Choroid plexus epithelial cell (primary cell): ENCODE measurements around the gene TSPAN31.

Source experiments
- DNase-seq: peaks from one replicate; pipeline ENCODE4 v3.0.0-alpha.2; 2010; ENCODE audit warnings: low read depth
- H3K4me3 ChIP-seq: 2 replicates; pipeline ENCODE4 v1.5.1; 2011; ENCODE audit warnings: low read depth, mild to moderate bottlenecking, control low read depth, low read length, moderate library complexity
- CTCF ChIP-seq: conservative IDR thresholded peaks from 2 replicates; pipeline ENCODE4 v1.5.1; 2011; ENCODE audit warnings: low read depth, mild to moderate bottlenecking, control low read depth, inconsistent platforms, low read length, moderate library complexity

Gene TSPAN31

GRCh38 chr12:57726884-57727757 is 17.7 kb upstream of the TSPAN31 start:
- H3K4me3 ChIP-seq: peak overlapping the region; percentile 80
- peak; percentile 46 for DNase-seq
- peak; percentile 52 for TF ChIP-seq CTCF

GRCh38 chr12:57727758-57728395 is 17.0 kb upstream of the TSPAN31 start:
- no peak overlapping the region for H3K4me3 ChIP-seq
- TF ChIP-seq CTCF: no peak
- DNase-seq: no peak

GRCh38 chr12:57729321-57729844 is 15.5 kb upstream of the TSPAN31 start:
- no peak for TF ChIP-seq CTCF
- DNase-seq: no peak

GRCh38 chr12:57730336-57731067 is 14.3 kb upstream of the TSPAN31 start:
- TF ChIP-seq CTCF: no peak
- no peak overlapping the region for H3K4me3 ChIP-seq
- DNase-seq: no peak

More at GRCh38 chr12:57729321-57729844, 15.5 kb upstream of the TSPAN31 start:
- no peak overlapping the region for H3K4me3 ChIP-seq

- no peak for TF ChIP-seq CTCF
- DNase-seq: no peak
- H3K4me3 ChIP-seq: no peak overlapping the region
These were observed 13.3 kb upstream of the TSPAN31 start for GRCh38 chr12:57731411-57732080.

- no peak for DNase-seq
- H3K4me3 ChIP-seq: no peak overlapping the region
- no peak for TF ChIP-seq CTCF
These were observed 12.6 kb upstream of the TSPAN31 start for GRCh38 chr12:57732270-57732669.
